OCI-LY7 (cell line): ENCODE results near the gene LAMP5.

Experiments used
- EZH2phosphoT487 ChIP-seq: fragments of 200-600 bp; sonication (generic); IDR thresholded peaks from 2 replicates; pipeline ENCODE4 v1.6.1; 2018; ENCODE audit warnings: low read depth, borderline replicate concordance, mild to moderate bottlenecking, mixed run types, antibody characterized with exemption, low read length, moderate library complexity, mixed read lengths
- TF ChIP-seq, protein P1 (sequence below): fragments of 200-600 bp; sonication (generic); conservative IDR thresholded peaks from 2 replicates; pipeline ENCODE4 v1.5.1; 2014; ENCODE audit warnings: mild to moderate bottlenecking, antibody characterized with exemption, low read length, moderate library complexity, mixed read lengths

DNA sequence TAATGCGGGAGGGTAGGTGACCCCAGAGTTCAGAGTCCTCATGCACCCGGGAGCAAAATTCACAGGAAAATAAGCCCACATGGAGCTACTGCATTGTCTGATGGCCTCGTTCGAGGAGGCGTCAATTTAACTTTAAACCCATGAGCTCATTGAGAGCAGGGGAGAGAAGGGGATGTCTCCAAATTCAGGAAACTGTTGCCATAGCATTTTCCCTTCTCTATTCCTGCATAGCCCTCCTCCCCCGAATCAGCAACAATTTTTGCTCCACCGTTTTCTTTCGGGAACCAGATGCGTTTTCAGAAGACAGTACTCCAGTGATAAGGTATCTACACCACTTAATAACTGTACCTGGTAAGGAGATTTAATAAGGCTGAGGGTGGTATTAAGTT lies 324 bp upstream of the LAMP5 start:
- TF ChIP-seq, protein P1, sequence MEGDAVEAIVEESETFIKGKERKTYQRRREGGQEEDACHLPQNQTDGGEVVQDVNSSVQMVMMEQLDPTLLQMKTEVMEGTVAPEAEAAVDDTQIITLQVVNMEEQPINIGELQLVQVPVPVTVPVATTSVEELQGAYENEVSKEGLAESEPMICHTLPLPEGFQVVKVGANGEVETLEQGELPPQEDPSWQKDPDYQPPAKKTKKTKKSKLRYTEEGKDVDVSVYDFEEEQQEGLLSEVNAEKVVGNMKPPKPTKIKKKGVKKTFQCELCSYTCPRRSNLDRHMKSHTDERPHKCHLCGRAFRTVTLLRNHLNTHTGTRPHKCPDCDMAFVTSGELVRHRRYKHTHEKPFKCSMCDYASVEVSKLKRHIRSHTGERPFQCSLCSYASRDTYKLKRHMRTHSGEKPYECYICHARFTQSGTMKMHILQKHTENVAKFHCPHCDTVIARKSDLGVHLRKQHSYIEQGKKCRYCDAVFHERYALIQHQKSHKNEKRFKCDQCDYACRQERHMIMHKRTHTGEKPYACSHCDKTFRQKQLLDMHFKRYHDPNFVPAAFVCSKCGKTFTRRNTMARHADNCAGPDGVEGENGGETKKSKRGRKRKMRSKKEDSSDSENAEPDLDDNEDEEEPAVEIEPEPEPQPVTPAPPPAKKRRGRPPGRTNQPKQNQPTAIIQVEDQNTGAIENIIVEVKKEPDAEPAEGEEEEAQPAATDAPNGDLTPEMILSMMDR, result no peak
- no peak for TF ChIP-seq EZH2phosphoT487
